HEK293 (cell line): ENCODE data around the gene MTHFD1L.

ENCODE experiments used
- OSR2 ChIP-seq: fragments of 450-650 bp; formaldehyde crosslinking; IDR thresholded peaks from 2 replicates; pipeline ENCODE4 v1.5.1; 2016; ENCODE audit warnings: missing biosample characterization, missing genetic modification characterization
- PATZ1 ChIP-seq: fragments of 450-650 bp; formaldehyde crosslinking; IDR thresholded peaks from 2 replicates; pipeline ENCODE4 v1.5.1; 2016; ENCODE audit warnings: missing biosample characterization, missing genetic modification characterization
- WT1 ChIP-seq: fragments of 450-650 bp; formaldehyde crosslinking; IDR thresholded peaks from 2 replicates; pipeline ENCODE4 v1.5.1; 2016; ENCODE audit warnings: missing biosample characterization, missing genetic modification characterization
- YY1 ChIP-seq: fragments of 450-650 bp; formaldehyde crosslinking; IDR thresholded peaks from 2 replicates; pipeline ENCODE4 v1.5.1; 2018; ENCODE audit warnings: missing biosample characterization, missing genetic modification characterization
- ZBTB48 ChIP-seq: fragments of 450-650 bp; formaldehyde crosslinking; IDR thresholded peaks from 2 replicates; pipeline ENCODE4 v1.5.1; 2016; ENCODE audit warnings: missing biosample characterization, missing genetic modification characterization
- ZIC2 ChIP-seq: fragments of 450-650 bp; formaldehyde crosslinking; IDR thresholded peaks from 2 replicates; pipeline ENCODE4 v1.5.1; 2016; ENCODE audit warnings: missing biosample characterization, missing genetic modification characterization
- ZNF274 ChIP-seq, 2 experiments: fragments of 200-500 bp in 1 of 2; fragments of 450-650 bp in 1 of 2; sonication (Bioruptor generic) in 1 of 2; formaldehyde crosslinking in 1 of 2; IDR thresholded peaks; 2 replicates each; pipeline versions ENCODE4 v1.5.1 to v1.6.1; 2014 to 2016; ENCODE audit warnings: borderline replicate concordance in 1 of 2, inconsistent platforms in 1 of 2, low read length in 1 of 2, missing biosample characterization in 1 of 2, missing genetic modification characterization in 1 of 2
- TF ChIP-seq, protein P1 (sequence below): fragments of 450-650 bp; formaldehyde crosslinking; IDR thresholded peaks from 2 replicates; pipeline ENCODE4 v1.5.1; 2016; ENCODE audit warnings: missing biosample characterization, missing genetic modification characterization

- TF ChIP-seq, protein P1, sequence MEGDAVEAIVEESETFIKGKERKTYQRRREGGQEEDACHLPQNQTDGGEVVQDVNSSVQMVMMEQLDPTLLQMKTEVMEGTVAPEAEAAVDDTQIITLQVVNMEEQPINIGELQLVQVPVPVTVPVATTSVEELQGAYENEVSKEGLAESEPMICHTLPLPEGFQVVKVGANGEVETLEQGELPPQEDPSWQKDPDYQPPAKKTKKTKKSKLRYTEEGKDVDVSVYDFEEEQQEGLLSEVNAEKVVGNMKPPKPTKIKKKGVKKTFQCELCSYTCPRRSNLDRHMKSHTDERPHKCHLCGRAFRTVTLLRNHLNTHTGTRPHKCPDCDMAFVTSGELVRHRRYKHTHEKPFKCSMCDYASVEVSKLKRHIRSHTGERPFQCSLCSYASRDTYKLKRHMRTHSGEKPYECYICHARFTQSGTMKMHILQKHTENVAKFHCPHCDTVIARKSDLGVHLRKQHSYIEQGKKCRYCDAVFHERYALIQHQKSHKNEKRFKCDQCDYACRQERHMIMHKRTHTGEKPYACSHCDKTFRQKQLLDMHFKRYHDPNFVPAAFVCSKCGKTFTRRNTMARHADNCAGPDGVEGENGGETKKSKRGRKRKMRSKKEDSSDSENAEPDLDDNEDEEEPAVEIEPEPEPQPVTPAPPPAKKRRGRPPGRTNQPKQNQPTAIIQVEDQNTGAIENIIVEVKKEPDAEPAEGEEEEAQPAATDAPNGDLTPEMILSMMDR (tag by site-specific recombination), result no peak
- TF ChIP-seq OSR2 (tag by site-specific recombination) (no peak), WT1 (tag by site-specific recombination) (no peak), PATZ1 (tag by site-specific recombination) (no peak), YY1 (tag by site-specific recombination) (no peak), ZBTB48 (tag by site-specific recombination) (no peak), ZIC2 (tag by site-specific recombination) (no peak), ZNF274 (IDR thresholded peaks at IDR 0.05; ENCODE audit: low read length) (no peak), ZNF274 (tag by site-specific recombination; IDR thresholded peaks at IDR 0.05; ENCODE audit: borderline replicate concordance) (no peak)
These were observed 127.8 kb downstream of the MTHFD1L start for GRCh38 chr6:150993253-150993652.
